Measurements from ENCODE around the gene ACKR3. TPM values are rescaled to one million over a fixed set of nuclear protein-coding genes. Genes with fewer than 3 reads are reported as not detected.

The ACKR3 gene
- total and polyA plus RNA-seq, 2 experiments from 2014 or later, result 1.0 to 3.0 TPM

GRCh38 chr2:236590846-236591245, 21.2 kb downstream of the ACKR3 start:
- no peak overlapping the region for H3K4me2 ChIP-seq
- H3K9me3 Mint-ChIP-seq, result peaks cover 3% of the 10 kb centered on the region; the same call in 1 of the 3 replicates

More at GRCh38 chr2:236590846-236591245, 21.2 kb downstream of the ACKR3 start:
- Histone ChIP-seq H3F3A (replicated peaks; ENCODE audit: low read depth) (peaks cover 4% of the 10 kb centered on the region; the same call in 1 of the 2 replicates), H3K79me2 (replicated peaks; ENCODE audit: insufficient read depth) (no peaks in the 10 kb centered on the region), H3K4me3 (no peak overlapping the region), H2AFZ (no peak overlapping the region), H3K4me1 (ENCODE audit: insufficient read depth) (no peaks in the 10 kb centered on the region), H4K20me1 (replicated peaks; ENCODE audit: insufficient read depth) (no peaks in the 10 kb centered on the region), H3K36me3 (ENCODE audit: insufficient read depth) (no peaks in the 10 kb centered on the region), H3K9me2 (ENCODE audit: insufficient read depth) (peaks cover 5% of the 10 kb centered on the region; the same call in 1 of the 2 replicates), H3K27me3 (ENCODE audit: insufficient read depth) (no peaks in the 10 kb centered on the region), H3K27ac (ENCODE audit: low read depth) (no peak overlapping the region)
- Mint-ChIP-seq H3K36me3 (ENCODE audit: low read depth) (no peaks in the 10 kb centered on the region), H3K27ac (no peak overlapping the region), H3K27me3 (ENCODE audit: insufficient read depth, low read depth, poor library complexity) (no peaks in the 10 kb centered on the region), H3K4me1 (no peaks in the 10 kb centered on the region), H3K4me3 (no peak overlapping the region)
- no peak for DNase-seq (ENCODE audit: low spot score)
- TF ChIP-seq CTCF (conservative IDR thresholded peaks at IDR 0.05; ENCODE audit: low read depth in 2 of 2), result no peak
- TF ChIP-seq ZNF114 (CRISPR knock-in tag; IDR thresholded peaks at IDR 0.05), result no peak
- no peak for TF ChIP-seq NANOG (IDR thresholded peaks at IDR 0.05; ENCODE audit: borderline replicate concordance)
- no peak for TF ChIP-seq REST (IDR thresholded peaks at IDR 0.05; ENCODE audit: unreplicated experiment)
- TF ChIP-seq POLR2AphosphoS5 (IDR thresholded peaks at IDR 0.05; ENCODE audit: low read depth), result no peak
- no peak for ATAC-seq

Data from GM23338 (cell line).